Stimulated activated CD8-positive, alpha-beta memory T cell treated with anti-CD3 and anti-CD28 coated beads, Interleukin-12 subunit alpha, Interleukin-12 subunit beta, amount 100 ng/mL, for 4 hours (primary cell): ENCODE measurements around the gene CKMT1B.
"Not testable (repeated sequence)": the region's sequence is repeated elsewhere in the genome, so short reads cannot be mapped to it uniquely, and the experiment has no call there.

ENCODE experiments used
- DNase-seq: peaks from one replicate; pipeline ENCODE4 v3.0.0-alpha.2; 2020; ENCODE audit warnings: low read depth

The CKMT1B gene

GRCh38 chr15:43638464-43639204 lies 44.8 kb downstream of the CKMT1B start:
- not testable (repeated sequence) for DNase-seq
